Activated naive CD8-positive, alpha-beta T cell treated with anti-CD3 and anti-CD28 coated beads, Interleukin-2, amount 50 U/mL, for 24 hours (primary cell): ENCODE data around the gene CLCF1.
A peak's percentile ranks its signal among the peaks of the same experiment; 100 is the strongest.

Experiments
- ATAC-seq: fragments of 150-1000 bp; cut with Tn5 transposase; one replicate; pipeline ENCODE4 v1.10.0; 2021
- DNase-seq: peaks from one replicate; pipeline ENCODE4 v3.0.0; 2021
- H3K27ac Mint-ChIP-seq: one replicate; pipeline ENCODE4 v1.8.0; 2021; ENCODE audit warnings: mild to moderate bottlenecking, mixed read lengths
- H3K27me3 Mint-ChIP-seq: one replicate; pipeline ENCODE4 v1.8.0; 2021; ENCODE audit warnings: mixed read lengths
- H3K36me3 Mint-ChIP-seq: one replicate; pipeline ENCODE4 v1.8.0; 2021; ENCODE audit warnings: low read depth, mixed read lengths
- H3K4me1 Mint-ChIP-seq: one replicate; pipeline ENCODE4 v1.8.0; 2021; ENCODE audit warnings: mixed read lengths
- H3K4me3 Mint-ChIP-seq: one replicate; pipeline ENCODE4 v1.8.0; 2021; ENCODE audit warnings: mild to moderate bottlenecking, moderate library complexity, mixed read lengths
- H3K9me3 Mint-ChIP-seq: one replicate; pipeline ENCODE4 v1.8.0; 2021; ENCODE audit warnings: mixed read lengths

Gene CLCF1

DNA sequence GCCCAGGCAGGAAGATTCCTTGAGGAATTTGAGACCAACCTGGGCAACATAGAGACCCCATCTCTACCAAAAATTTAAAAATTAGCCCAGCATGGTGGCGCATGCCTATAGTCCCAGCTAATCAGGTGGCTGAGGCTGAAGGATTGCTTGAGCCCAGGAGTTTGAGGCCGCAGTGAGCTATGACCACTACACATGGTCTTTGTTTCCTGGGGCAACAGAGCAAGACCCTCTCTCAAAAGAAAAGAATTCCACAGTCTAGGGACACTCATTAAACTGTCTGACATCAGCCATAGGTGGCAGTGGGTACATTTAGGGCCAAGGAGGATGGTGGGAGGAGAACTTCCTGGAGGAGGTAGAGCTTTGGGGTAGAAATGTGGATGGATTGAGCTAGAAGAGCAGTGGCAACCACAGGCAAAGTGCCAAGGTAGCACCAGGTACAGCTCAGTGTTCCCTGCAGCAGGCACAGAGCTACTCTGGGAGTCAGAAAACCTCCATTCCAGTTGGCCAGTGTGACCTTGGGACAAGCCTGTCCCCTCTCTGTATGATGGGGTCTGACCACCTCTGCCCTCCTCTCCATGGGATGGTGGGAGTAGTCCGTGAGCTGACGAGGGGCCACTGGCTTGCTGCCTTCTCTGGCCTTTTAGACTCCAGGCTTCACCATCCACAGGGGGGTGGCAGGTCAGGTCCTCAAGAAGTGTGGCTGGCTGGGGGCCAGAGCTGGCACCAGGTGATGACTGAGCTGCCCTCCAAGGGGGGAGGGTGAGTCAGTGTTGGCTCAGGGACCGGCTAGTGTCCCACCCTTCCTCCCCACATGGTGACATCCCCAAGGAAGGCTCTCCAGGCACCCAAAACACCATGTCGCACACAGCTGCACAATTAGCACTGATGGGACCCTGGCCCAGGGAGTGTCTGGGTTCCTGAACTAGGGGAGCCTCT, 3.7 kb upstream of the CLCF1 start:
- ATAC-seq (no peak), DNase-seq (no peak)
- Mint-ChIP-seq H3K27me3 (peaks cover 11% of the 10 kb centered on the region), H3K27ac (no peak overlapping the region), H3K36me3 (no peaks in the 10 kb centered on the region), H3K4me1 (peaks cover 36% of the 10 kb centered on the region), H3K4me3 (no peak overlapping the region), H3K9me3 (no peaks in the 10 kb centered on the region)

- Mint-ChIP-seq H3K4me1 (peaks cover 38% of the 10 kb centered on the region), H3K4me3 (no peak overlapping the region), H3K27me3 (peaks cover 18% of the 10 kb centered on the region), H3K27ac (no peak overlapping the region), H3K36me3 (no peaks in the 10 kb centered on the region), H3K9me3 (no peaks in the 10 kb centered on the region)
- no peak for DNase-seq
- no peak for ATAC-seq
Observed at GRCh38 chr11:67376063-67376820, 2.8 kb upstream of the CLCF1 start.

DNA sequence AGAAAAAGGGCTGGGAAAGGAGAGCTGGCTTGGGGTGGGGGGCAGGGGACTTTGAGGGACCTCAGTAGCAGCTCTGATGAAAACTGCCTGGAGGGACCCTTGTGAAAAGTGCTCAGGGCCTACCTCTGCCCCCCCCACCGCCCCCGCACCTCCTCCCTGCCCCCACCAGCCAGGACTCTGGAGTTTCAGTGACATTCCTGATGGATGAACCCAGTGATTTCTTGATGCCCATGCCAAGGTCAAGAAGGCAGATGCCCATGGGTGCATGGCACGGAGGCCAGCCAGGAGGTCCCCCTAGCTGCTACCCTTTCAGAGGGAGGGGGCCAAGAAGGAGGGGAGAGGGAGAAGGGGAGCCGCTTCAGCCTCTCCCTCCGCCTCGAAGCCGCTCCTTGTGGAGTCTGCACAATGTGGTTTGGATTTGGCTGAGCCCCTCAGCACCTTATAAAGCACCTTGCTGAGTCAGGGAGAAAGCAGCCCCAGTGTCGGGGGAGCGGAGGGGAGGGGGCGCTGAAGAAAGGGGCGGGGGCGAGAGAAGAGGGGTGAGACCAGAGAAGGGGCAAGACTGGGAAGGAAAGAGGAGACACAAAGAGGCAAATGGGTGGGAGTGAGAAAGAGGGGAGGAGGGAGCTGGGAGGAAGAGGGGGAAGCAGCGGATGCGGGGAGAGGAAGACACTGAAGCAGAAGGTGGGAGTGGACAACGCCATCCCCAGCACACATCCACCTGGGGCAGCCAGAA, 2.1 kb upstream of the CLCF1 start:
- Mint-ChIP-seq H3K9me3 (no peaks in the 10 kb centered on the region), H3K36me3 (no peaks in the 10 kb centered on the region), H3K4me1 (peaks cover 37% of the 10 kb centered on the region), H3K4me3 (no peak overlapping the region), H3K27ac (no peak overlapping the region), H3K27me3 (peaks cover 24% of the 10 kb centered on the region)
- ATAC-seq (no peak), DNase-seq (no peak)

- peak overlapping the region; percentile 79 for H3K27ac Mint-ChIP-seq
- peaks cover 41% of the 10 kb centered on the region for H3K4me1 Mint-ChIP-seq
- no peaks in the 10 kb centered on the region for H3K36me3 Mint-ChIP-seq
- peak overlapping the region; percentile 87 for H3K4me3 Mint-ChIP-seq
- H3K27me3 Mint-ChIP-seq = peaks cover 26% of the 10 kb centered on the region
- ATAC-seq (no peak), DNase-seq (no peak)
- H3K9me3 Mint-ChIP-seq = no peaks in the 10 kb centered on the region
Observed at GRCh38 chr11:67374571-67375281, 1.3 kb upstream of the CLCF1 start.

- Mint-ChIP-seq H3K4me1 (peaks cover 45% of the 10 kb centered on the region), H3K4me3 (peak overlapping the region; percentile 87), H3K36me3 (no peaks in the 10 kb centered on the region), H3K27ac (peak overlapping the region; percentile 88), H3K27me3 (peaks cover 26% of the 10 kb centered on the region), H3K9me3 (no peaks in the 10 kb centered on the region)
- DNase-seq (peak; percentile 68), ATAC-seq (peak; percentile 60)
Observed at GRCh38 chr11:67373648-67374570, 511 bp upstream of the CLCF1 start.

- DNase-seq (no peak), ATAC-seq (no peak)
- Mint-ChIP-seq H3K4me3 (peak overlapping the region; percentile 75), H3K27ac (no peak overlapping the region), H3K36me3 (no peaks in the 10 kb centered on the region), H3K27me3 (peaks cover 28% of the 10 kb centered on the region), H3K4me1 (peaks cover 54% of the 10 kb centered on the region), H3K9me3 (no peaks in the 10 kb centered on the region)
Observed at GRCh38 chr11:67372321-67372992, 941 bp downstream of the CLCF1 start.

DNA sequence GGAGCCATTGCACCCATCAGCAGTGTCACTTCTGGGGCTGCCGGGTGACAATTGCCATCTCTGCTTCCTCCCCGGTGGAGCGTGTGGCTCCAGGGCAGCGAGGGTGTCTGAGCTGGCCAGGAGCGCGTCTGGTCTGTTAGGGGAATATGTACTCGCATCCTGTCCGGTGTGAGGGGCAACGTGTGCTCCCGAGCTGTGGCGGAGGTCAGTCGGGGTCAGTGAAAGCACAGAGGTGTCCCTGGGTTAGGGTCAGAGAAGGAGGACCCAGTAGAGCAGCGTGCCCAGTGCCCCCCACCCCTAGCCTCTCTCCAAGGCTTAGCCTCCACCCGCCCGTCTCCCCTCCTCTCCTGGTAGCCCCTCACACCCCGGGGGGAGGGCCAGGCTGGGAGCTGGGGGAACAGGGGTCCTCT, 1.5 kb downstream of the CLCF1 start:
- ATAC-seq (no peak), DNase-seq (no peak)
- Mint-ChIP-seq H3K27me3 (peaks cover 28% of the 10 kb centered on the region), H3K4me3 (peak overlapping the region; percentile 75), H3K9me3 (no peaks in the 10 kb centered on the region), H3K4me1 (peaks cover 54% of the 10 kb centered on the region), H3K27ac (no peak overlapping the region), H3K36me3 (no peaks in the 10 kb centered on the region)

- no peak for DNase-seq
- Mint-ChIP-seq H3K9me3 (no peaks in the 10 kb centered on the region), H3K4me1 (peaks cover 55% of the 10 kb centered on the region), H3K27ac (no peak overlapping the region), H3K4me3 (peak overlapping the region; percentile 75), H3K36me3 (no peaks in the 10 kb centered on the region), H3K27me3 (peaks cover 29% of the 10 kb centered on the region)
- ATAC-seq = peak; percentile 17
Observed at GRCh38 chr11:67371189-67371910, 2.0 kb downstream of the CLCF1 start.

DNA sequence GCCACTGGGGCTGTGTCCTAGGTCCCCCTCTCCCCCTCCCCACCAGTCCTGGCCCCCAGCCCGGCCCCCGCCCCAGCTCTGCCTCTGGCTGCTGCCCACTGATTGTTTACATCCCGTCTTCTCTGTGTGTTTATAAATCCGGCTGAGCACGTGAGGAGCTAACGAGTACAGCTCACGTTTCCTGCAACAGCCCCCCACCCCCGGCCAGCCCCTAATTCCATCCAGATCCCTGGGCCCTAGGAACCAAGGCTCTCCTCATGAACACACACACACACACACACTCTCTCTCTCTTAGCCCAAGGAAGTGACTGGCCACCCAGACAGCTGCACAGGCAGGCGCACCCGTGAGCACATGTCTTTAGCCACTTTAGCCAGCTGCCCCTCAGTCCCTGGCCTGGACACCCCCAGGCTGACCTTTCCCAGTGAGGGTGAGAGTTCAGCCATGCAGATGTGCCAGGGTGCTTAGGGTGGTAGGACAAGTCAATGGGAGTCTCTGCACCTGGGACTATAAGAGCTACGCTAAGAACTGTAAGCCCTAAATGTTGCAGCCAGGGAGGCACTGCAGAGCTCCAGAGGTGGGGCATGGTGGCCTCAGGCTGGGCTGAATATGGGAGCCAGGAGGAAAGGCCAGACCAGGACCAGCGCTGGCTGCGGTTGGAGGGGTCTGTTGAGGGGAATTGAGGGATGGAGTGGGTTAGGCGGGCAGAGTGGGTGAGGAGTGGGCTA, 2.9 kb downstream of the CLCF1 start:
- ATAC-seq (no peak), DNase-seq (no peak)
- Mint-ChIP-seq H3K4me1 (peaks cover 63% of the 10 kb centered on the region), H3K27me3 (peaks cover 29% of the 10 kb centered on the region), H3K36me3 (peaks cover 2% of the 10 kb centered on the region), H3K9me3 (no peaks in the 10 kb centered on the region), H3K27ac (no peak overlapping the region), H3K4me3 (no peak overlapping the region)

DNA sequence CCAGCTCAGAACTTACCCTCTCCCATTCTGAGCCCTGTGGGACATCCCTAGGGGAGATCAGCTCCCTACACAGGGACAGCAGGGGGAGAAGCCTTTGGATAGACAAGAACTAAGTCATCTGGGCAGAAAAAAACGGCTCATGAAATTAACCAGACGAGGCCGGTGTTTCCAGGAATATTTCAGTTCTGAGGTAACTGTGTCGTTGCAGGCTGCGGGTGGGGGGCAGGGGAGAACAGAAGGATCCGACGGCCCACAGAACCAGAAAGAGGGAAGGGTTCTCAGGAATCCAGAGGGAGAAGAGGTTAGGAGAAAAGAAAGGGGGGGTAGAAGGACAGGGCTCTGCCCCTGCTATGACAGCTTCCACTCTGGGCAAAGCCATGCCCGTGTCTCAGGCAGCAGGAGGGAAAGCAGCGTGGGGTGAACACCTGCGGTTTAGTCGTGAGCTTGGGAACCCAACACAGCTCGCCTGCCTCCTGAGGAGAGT, 3.6 kb downstream of the CLCF1 start:
- no peak overlapping the region for H3K4me3 Mint-ChIP-seq
- H3K4me1 Mint-ChIP-seq = peaks cover 67% of the 10 kb centered on the region
- H3K36me3 Mint-ChIP-seq = peaks cover 3% of the 10 kb centered on the region
- H3K27me3 Mint-ChIP-seq = peaks cover 29% of the 10 kb centered on the region
- ATAC-seq (no peak), DNase-seq (no peak)
- H3K27ac Mint-ChIP-seq = no peak overlapping the region
- H3K9me3 Mint-ChIP-seq = no peaks in the 10 kb centered on the region

GRCh38 chr11:67369275-67369674, 4.1 kb downstream of the CLCF1 start:
- peaks cover 7% of the 10 kb centered on the region for H3K36me3 Mint-ChIP-seq
- H3K4me3 Mint-ChIP-seq = no peak overlapping the region
- DNase-seq = no peak

GRCh38 chr11:67368621-67369020, 4.8 kb downstream of the CLCF1 start:
- peaks cover 7% of the 10 kb centered on the region for H3K36me3 Mint-ChIP-seq

More at GRCh38 chr11:67369275-67369674, 4.1 kb downstream of the CLCF1 start:
- Mint-ChIP-seq H3K9me3 (no peaks in the 10 kb centered on the region), H3K27me3 (peaks cover 26% of the 10 kb centered on the region), H3K27ac (no peak overlapping the region), H3K4me1 (peaks cover 67% of the 10 kb centered on the region)
- ATAC-seq = no peak

More at GRCh38 chr11:67368621-67369020, 4.8 kb downstream of the CLCF1 start:
- no peaks in the 10 kb centered on the region for H3K9me3 Mint-ChIP-seq
- H3K27me3 Mint-ChIP-seq = peaks cover 22% of the 10 kb centered on the region
- peak overlapping the region; percentile 36 for H3K27ac Mint-ChIP-seq
- H3K4me1 Mint-ChIP-seq = peaks cover 69% of the 10 kb centered on the region
- H3K4me3 Mint-ChIP-seq = no peak overlapping the region
- DNase-seq = peak; percentile 42
- ATAC-seq = peak; percentile 41
